WTC11 (cell line): ENCODE results near the gene MBD3L5. TPM values are rescaled to one million over a fixed set of nuclear protein-coding genes. Genes with fewer than 3 reads are reported as not detected.

Source experiments
- ATAC-seq: fragments of 200-7000 bp; cut with Tn5 transposase; 2 replicates; pipeline ENCODE4 v1.10.0; 2021; ENCODE audit warnings: mild to moderate bottlenecking, moderate library complexity
- CTCF ChIA-PET: fragments of 300-600 bp; sonication (Branson Sonifier 250); formaldehyde crosslinking; loops from one replicate; lab custom pipeline; 2021; ENCODE audit warnings: antibody characterized with exemption; lab: Charles Lee
- POLR2A ChIA-PET: fragments of 350-600 bp; sonication (Branson Sonifier 250); formaldehyde crosslinking; loops from one replicate; lab custom pipeline; 2021; ENCODE audit warnings: antibody characterized with exemption; lab: Charles Lee
- DNase-seq: peaks from one replicate; pipeline ENCODE4 v3.0.0; 2021; ENCODE audit warnings: low spot score
- H3K27ac Mint-ChIP-seq: 2 replicates; pipeline ENCODE4 v1.8.0; 2021; ENCODE audit warnings: mixed read lengths
- H3K27me3 Mint-ChIP-seq: 2 replicates; pipeline ENCODE4 v1.8.0; 2021; ENCODE audit warnings: low read depth, mild to moderate bottlenecking, moderate library complexity, mixed read lengths
- H3K36me3 Mint-ChIP-seq: 2 replicates; pipeline ENCODE4 v1.8.0; 2021; ENCODE audit warnings: mixed read lengths
- H3K4me1 Mint-ChIP-seq: 2 replicates; pipeline ENCODE4 v1.8.0; 2022; ENCODE audit warnings: mixed read lengths
- H3K4me3 Mint-ChIP-seq: 2 replicates; pipeline ENCODE4 v1.8.0; 2021; ENCODE audit warnings: mild to moderate bottlenecking, moderate library complexity, mixed read lengths
- H3K9me3 Mint-ChIP-seq: 2 replicates; pipeline ENCODE4 v1.8.0; 2021; ENCODE audit warnings: mixed read lengths
- ARID4B ChIP-seq: sonication (generic); formaldehyde crosslinking; IDR thresholded peaks from 2 replicates; pipeline ENCODE4 v1.8.0; 2023; ENCODE audit warnings: missing genetic modification reagents, mild to moderate bottlenecking, borderline replicate concordance
- ATF3 ChIP-seq: sonication (generic); formaldehyde crosslinking; conservative IDR thresholded peaks from 2 replicates; pipeline ENCODE4 v1.8.1; 2022; ENCODE audit warnings: mild to moderate bottlenecking, missing genetic modification reagents
- ELF4 ChIP-seq: sonication (generic); formaldehyde crosslinking; IDR thresholded peaks from 2 replicates; pipeline ENCODE4 v1.8.1; 2022; ENCODE audit warnings: low read depth, mild to moderate bottlenecking, moderate library complexity, missing genetic modification reagents
- ERG ChIP-seq: fragments of 250-450 bp; sonication (Bioruptor Pico); IDR thresholded peaks from 2 replicates; pipeline ENCODE4 v1.8.0; 2021; ENCODE audit warnings: mild to moderate bottlenecking
- FOXP4 ChIP-seq: sonication (generic); formaldehyde crosslinking; IDR thresholded peaks from 2 replicates; pipeline ENCODE4 v1.8.0; 2022; ENCODE audit warnings: mild to moderate bottlenecking, missing genetic modification reagents
- MYBL2 ChIP-seq: sonication (generic); formaldehyde crosslinking; IDR thresholded peaks from 2 replicates; pipeline ENCODE4 v1.8.1; 2023; ENCODE audit warnings: mild to moderate bottlenecking, moderate library complexity, missing genetic modification reagents
- NFYB ChIP-seq: sonication (generic); formaldehyde crosslinking; conservative IDR thresholded peaks from 2 replicates; pipeline ENCODE4 v1.8.0; 2022; ENCODE audit warnings: low read depth, missing genetic modification reagents
- NR2C2 ChIP-seq: sonication (generic); formaldehyde crosslinking; IDR thresholded peaks from 2 replicates; pipeline ENCODE4 v1.8.0; 2022; ENCODE audit warnings: mild to moderate bottlenecking, missing genetic modification reagents
- OVOL2 ChIP-seq: fragments of 250-450 bp; sonication (Bioruptor Pico); IDR thresholded peaks from 2 replicates; pipeline ENCODE4 v1.9.0; 2021; ENCODE audit warnings: mild to moderate bottlenecking, borderline replicate concordance
- PREB ChIP-seq: sonication (generic); formaldehyde crosslinking; IDR thresholded peaks from 2 replicates; pipeline ENCODE4 v1.8.1; 2022; ENCODE audit warnings: mild to moderate bottlenecking, missing genetic modification reagents, moderate library complexity, borderline replicate concordance
- PRRX2 ChIP-seq: fragments of 250-450 bp; sonication (Bioruptor Pico); IDR thresholded peaks from 2 replicates; pipeline ENCODE4 v1.8.0; 2021; ENCODE audit warnings: mild to moderate bottlenecking
- RELA ChIP-seq: sonication (generic); formaldehyde crosslinking; IDR thresholded peaks from 2 replicates; pipeline ENCODE4 v1.8.1; 2022; ENCODE audit warnings: missing genetic modification reagents, mild to moderate bottlenecking, borderline replicate concordance
- RORB ChIP-seq: fragments of 250-450 bp; sonication (Bioruptor Pico); IDR thresholded peaks from 2 replicates; pipeline ENCODE4 v1.9.0; 2021; ENCODE audit warnings: mild to moderate bottlenecking
- SOX15 ChIP-seq: fragments of 250-450 bp; sonication (Bioruptor Pico); IDR thresholded peaks from 2 replicates; pipeline ENCODE4 v1.9.0; 2021; ENCODE audit warnings: mild to moderate bottlenecking
- SP1 ChIP-seq: sonication (generic); formaldehyde crosslinking; conservative IDR thresholded peaks from 2 replicates; pipeline ENCODE4 v1.8.1; 2022; ENCODE audit warnings: missing genetic modification reagents
- TCF7 ChIP-seq: sonication (generic); formaldehyde crosslinking; IDR thresholded peaks from 2 replicates; pipeline ENCODE4 v1.8.0; 2022; ENCODE audit warnings: mild to moderate bottlenecking, low read depth, missing genetic modification reagents, moderate library complexity
- TP53 ChIP-seq: sonication (generic); formaldehyde crosslinking; IDR thresholded peaks from 2 replicates; pipeline ENCODE4 v1.8.1; 2023; ENCODE audit warnings: mild to moderate bottlenecking, missing genetic modification reagents
- ZNF532 ChIP-seq: fragments of 250-450 bp; sonication (Bioruptor Pico); IDR thresholded peaks from 2 replicates; pipeline ENCODE4 v1.9.0; 2021; ENCODE audit warnings: mild to moderate bottlenecking, borderline replicate concordance
- ZSCAN18 ChIP-seq: fragments of 250-450 bp; sonication (Bioruptor Pico); IDR thresholded peaks from 2 replicates; pipeline ENCODE4 v2.1.2; 2022; ENCODE audit warnings: mild to moderate bottlenecking, moderate library complexity
- total RNA-seq: library from RNA; stranded (reverse); gene quantifications from 3 replicates; pipeline ENCODE4 v1.2.3, GENCODE V29; 2021

MBD3L5 gene
- total RNA-seq, 1 experiment from 2014 or later, result not detected

- TF ChIP-seq ZNF532 (CRISPR knock-in tag), result no peak
- no peak for TF ChIP-seq NR2C2 (CRISPR knock-in tag)
- no peak for TF ChIP-seq RELA
- no peak for TF ChIP-seq NFYB (CRISPR knock-in tag)
- no peak for TF ChIP-seq TP53
- TF ChIP-seq MYBL2 (CRISPR knock-in tag), result no peak
- TF ChIP-seq ATF3 (CRISPR knock-in tag), result no peak
- no peak for TF ChIP-seq SOX15 (CRISPR knock-in tag)
Observed at GRCh38 chr19:7006135-7006704, 24.2 kb upstream of the MBD3L5 start (continued).

- no peaks in the 10 kb centered on the region for H3K4me1 Mint-ChIP-seq
- H3K27me3 Mint-ChIP-seq, result peaks cover 22% of the 10 kb centered on the region
- no peak overlapping the region for H3K4me3 Mint-ChIP-seq
- ChIA-PET POLR2A (no interaction called here), CTCF (no interaction called here)
- H3K9me3 Mint-ChIP-seq, result peaks cover 61% of the 10 kb centered on the region
- peaks cover 48% of the 10 kb centered on the region for H3K36me3 Mint-ChIP-seq
- H3K27ac Mint-ChIP-seq, result no peak overlapping the region
- no peak for ATAC-seq
- no peak for DNase-seq
- TF ChIP-seq FOXP4 (CRISPR knock-in tag) (no peak), ERG (CRISPR knock-in tag) (no peak), RORB (CRISPR knock-in tag) (no peak), ATF3 (CRISPR knock-in tag) (no peak), TCF7 (CRISPR knock-in tag) (no peak), ARID4B (CRISPR knock-in tag) (no peak), PREB (no peak), SP1 (CRISPR knock-in tag) (no peak), ELF4 (CRISPR knock-in tag) (no peak), OVOL2 (CRISPR knock-in tag) (no peak), PRRX2 (CRISPR knock-in tag) (no peak), MYBL2 (CRISPR knock-in tag) (no peak), ZSCAN18 (no peak)
Observed at GRCh38 chr19:7007859-7008258, 22.5 kb upstream of the MBD3L5 start.
